Esophagus muscularis mucosa (tissue), 3 donors: ENCODE data around the gene RPLP1.

ENCODE experiments used
- CTCF ChIP-seq, 3 experiments: fragments of 200-600 bp in 2 of 3; fragments of 450-650 bp in 1 of 3; sonication (generic) in 2 of 3; IDR thresholded peaks; one replicate each; pipeline ENCODE4 v1.5.1; 2017 to 2019; ENCODE audit warnings: antibody characterized with exemption in 3 of 3, mild to moderate bottlenecking in 2 of 3, moderate library complexity in 1 of 3
- POLR2A ChIP-seq: fragments of 450-650 bp; IDR thresholded peaks from one replicate; pipeline ENCODE4 v1.6.1; 2017; ENCODE audit warnings: antibody characterized with exemption, moderate library complexity, mild to moderate bottlenecking, low read depth
- POLR2AphosphoS5 ChIP-seq, 2 donors: sonication (generic); formaldehyde crosslinking; IDR thresholded peaks; one replicate each; pipeline ENCODE4 v1.6.1; 2017; ENCODE audit warnings: antibody characterized with exemption in 2 of 2

DNA sequence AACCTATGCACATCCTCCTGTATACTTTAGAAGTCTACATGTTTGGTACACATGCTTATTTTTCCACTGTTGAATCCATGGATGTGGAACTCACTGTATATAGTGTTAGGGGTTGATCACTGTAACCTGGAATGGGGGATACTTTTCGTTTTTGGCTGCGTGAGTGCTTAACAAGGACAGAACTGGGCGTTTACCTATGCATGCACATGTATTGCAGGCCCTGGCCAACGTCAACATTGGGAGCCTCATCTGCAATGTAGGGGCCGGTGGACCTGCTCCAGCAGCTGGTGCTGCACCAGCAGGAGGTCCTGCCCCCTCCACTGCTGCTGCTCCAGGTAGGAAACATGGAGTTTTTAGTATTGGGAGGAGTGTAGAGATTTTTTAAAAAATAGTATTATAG, 2.3 kb downstream of the RPLP1 start:
- TF ChIP-seq CTCF (IDR thresholded peaks at IDR 0.05) (no peak), POLR2A (no peak), POLR2AphosphoS5 (IDR thresholded peaks at IDR 0.05) (no peak)
